Measurements from ENCODE around the gene DPEP1. TPM values are rescaled to one million over a fixed set of nuclear protein-coding genes. Genes with fewer than 3 reads are reported as not detected.

DPEP1 gene
- total RNA-seq, 2 donors from 2014 or later, result 0.42 to 2.7 TPM

DNA sequence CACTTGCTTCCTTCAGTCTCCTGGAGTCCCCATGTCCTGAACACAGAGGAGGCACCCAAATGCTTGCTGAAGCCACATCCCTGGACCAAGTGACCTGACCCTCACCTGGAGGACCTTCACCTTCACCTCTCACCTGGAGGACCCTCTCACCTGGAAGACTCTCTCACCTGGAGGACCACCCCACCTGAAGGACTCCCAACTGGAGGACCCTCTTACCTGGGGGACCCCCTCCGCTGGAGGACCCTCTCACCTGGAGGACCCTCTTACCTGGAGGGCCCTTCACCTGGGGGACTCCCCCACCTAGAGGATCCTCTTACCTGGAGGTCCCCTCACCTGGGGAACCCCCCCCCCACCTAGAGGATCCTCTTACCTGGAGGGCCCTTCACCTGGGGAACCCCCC lies 72.5 kb downstream of the DPEP1 start:
- H3K36me3 ChIP-seq, result no peaks in the 10 kb centered on the region
- H3K27me3 ChIP-seq, result no peaks in the 10 kb centered on the region
- H3K9me3 ChIP-seq, result no peaks in the 10 kb centered on the region
- peaks cover 11% of the 10 kb centered on the region for H3K4me1 ChIP-seq
- DNase-seq, result no peak
- no peak overlapping the region for H3K9ac ChIP-seq (ENCODE audit: low read depth in 2 of 2, low read length in 2 of 2)
- H3K27ac ChIP-seq, result no peak overlapping the region
- TF ChIP-seq, protein P1, sequence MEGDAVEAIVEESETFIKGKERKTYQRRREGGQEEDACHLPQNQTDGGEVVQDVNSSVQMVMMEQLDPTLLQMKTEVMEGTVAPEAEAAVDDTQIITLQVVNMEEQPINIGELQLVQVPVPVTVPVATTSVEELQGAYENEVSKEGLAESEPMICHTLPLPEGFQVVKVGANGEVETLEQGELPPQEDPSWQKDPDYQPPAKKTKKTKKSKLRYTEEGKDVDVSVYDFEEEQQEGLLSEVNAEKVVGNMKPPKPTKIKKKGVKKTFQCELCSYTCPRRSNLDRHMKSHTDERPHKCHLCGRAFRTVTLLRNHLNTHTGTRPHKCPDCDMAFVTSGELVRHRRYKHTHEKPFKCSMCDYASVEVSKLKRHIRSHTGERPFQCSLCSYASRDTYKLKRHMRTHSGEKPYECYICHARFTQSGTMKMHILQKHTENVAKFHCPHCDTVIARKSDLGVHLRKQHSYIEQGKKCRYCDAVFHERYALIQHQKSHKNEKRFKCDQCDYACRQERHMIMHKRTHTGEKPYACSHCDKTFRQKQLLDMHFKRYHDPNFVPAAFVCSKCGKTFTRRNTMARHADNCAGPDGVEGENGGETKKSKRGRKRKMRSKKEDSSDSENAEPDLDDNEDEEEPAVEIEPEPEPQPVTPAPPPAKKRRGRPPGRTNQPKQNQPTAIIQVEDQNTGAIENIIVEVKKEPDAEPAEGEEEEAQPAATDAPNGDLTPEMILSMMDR (IDR thresholded peaks at IDR 0.05), result no peak
- intact Hi-C loops (cut with DNase I), result no loop called here
- no peak overlapping the region for H3K4me3 ChIP-seq

DNA sequence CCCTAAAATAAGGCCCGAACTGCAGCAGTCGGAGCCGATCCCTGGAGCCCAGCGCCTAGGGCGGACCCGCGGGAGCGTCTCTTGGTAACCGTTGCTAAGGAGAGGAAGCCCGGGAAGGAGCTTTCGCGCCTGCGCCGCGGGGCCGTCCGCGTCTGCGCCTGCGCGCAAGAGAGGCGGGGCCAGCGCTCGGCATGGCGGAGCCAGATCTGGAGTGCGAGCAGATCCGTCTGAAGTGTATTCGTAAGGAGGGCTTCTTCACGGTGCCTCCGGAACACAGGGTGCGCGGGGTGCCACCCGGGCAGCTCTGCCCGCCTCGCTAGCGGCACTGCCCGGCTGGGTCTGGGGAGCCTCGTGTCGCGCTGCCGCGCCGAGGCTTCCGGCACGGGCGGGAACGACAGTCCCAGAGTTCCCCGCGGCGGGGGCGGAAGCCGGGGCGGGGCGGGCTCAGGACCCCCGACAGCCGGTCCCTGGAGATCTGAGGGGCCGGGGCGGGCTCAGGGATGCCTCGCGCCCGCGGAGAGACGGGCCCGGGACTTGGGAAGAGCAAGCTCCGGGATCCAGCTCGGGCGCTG lies 73.2 kb downstream of the DPEP1 start, which contains the start of gene CDK10:
CDK10 (plus strand) TSS at position 170 of the 572 bp plus-strand sequence; CDS start at position 192, 22 bp downstream.
- no peaks in the 10 kb centered on the region for H3K27me3 ChIP-seq
- TF ChIP-seq, protein P1 (IDR thresholded peaks at IDR 0.05), result no peak
- peak within 1 kb of the TSS; percentile 83 to 85 for H3K9ac ChIP-seq (ENCODE audit: low read depth in 2 of 2, low read length in 2 of 2)
- peak within 1 kb of the TSS; percentile 95 for H3K4me3 ChIP-seq
- intact Hi-C loops (cut with DNase I), result no loop called here
- peaks cover 11% of the 10 kb centered on the region for H3K4me1 ChIP-seq
- no peaks in the 10 kb centered on the region for H3K9me3 ChIP-seq
- H3K36me3 ChIP-seq, result peaks cover 5% of the 10 kb centered on the region
- H3K27ac ChIP-seq, result peak within 1 kb of the TSS; percentile 90
- DNase-seq, result peak; percentile 94

DNA sequence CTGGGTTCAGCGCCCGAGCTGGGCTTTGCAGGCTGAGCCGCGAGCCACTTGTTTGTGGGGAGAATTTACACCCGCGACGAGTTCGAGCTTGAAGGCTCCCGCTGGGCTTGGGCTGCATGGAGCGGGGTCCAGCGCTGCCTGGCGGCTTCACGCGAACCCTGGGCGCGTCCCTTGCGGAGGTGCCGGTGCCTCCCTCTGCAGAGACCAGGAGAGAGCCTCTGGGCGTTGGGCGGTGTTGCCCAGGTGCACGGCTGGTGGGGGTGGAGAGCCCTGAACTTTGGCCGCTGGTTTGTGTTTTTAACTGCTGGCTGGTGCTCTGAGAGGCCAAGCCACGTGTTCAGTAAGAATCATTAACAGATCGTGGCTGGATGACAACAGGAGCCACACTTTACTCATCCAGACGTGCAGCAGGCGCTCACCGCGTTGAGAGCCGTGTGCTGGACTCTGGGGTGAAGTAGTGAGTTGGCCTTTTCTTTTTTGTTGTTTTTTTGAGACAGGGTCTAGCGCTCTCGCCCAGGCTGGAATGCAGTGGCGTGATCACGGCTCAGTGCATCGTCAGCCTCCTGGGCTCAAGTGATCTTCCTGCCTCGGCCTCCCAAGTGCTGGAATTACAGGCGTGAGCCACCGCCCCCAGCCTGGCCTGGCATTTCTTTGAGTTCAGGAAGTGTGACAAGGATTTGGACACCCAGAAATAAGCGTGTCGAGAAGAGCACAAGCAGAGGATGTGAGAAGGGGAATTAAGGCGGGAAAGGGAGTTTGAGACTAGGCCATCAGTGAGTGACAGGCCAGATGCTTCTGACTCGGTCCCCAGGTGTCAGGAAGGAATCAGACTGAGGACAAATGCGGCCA lies 73.9 kb downstream of the DPEP1 start:
- H3K27me3 ChIP-seq, result no peaks in the 10 kb centered on the region
- H3K4me1 ChIP-seq, result peaks cover 11% of the 10 kb centered on the region
- H3K27ac ChIP-seq, result peak overlapping the region; percentile 90
- no peaks in the 10 kb centered on the region for H3K9me3 ChIP-seq
- H3K36me3 ChIP-seq, result peaks cover 11% of the 10 kb centered on the region
- TF ChIP-seq, protein P1 (IDR thresholded peaks at IDR 0.05), result no peak
- peak overlapping the region; percentile 95 for H3K4me3 ChIP-seq
- DNase-seq, result peak; percentile 93
- intact Hi-C loops (cut with DNase I), result no loop called here
- H3K9ac ChIP-seq (ENCODE audit: low read depth in 2 of 2, low read length in 2 of 2), result peak overlapping the region; percentile 83 to 85

Other genes starting within 250 kb of the DPEP1 start
- gene ANKRD11, start 123.1 kb upstream of the DPEP1 start, total RNA-seq, result 100 to 1,000 TPM in 1 of 2 donors, 10 to 100 TPM in 1; 69.4 to 129 TPM
- 100 to 1,000 TPM in 1 of 2 donors, 10 to 100 TPM in 1; 85.6 to 105 TPM for gene SPG7, start 105.2 kb upstream of the DPEP1 start, total RNA-seq
- gene RPL13, start 53.0 kb upstream of the DPEP1 start, total RNA-seq, result 1,000 to 10,000 TPM; 1,855 to 2,011 TPM
- gene CPNE7, start 37.9 kb upstream of the DPEP1 start, total RNA-seq, result 1 to 10 TPM in 1 of 2 donors, under 1 TPM in 1; 0.19 to 1.6 TPM
- gene CHMP1A, start 44.1 kb downstream of the DPEP1 start, total RNA-seq, result 100 to 1,000 TPM; 118 to 176 TPM
- 10 to 100 TPM in 1 of 2 donors, 1 to 10 TPM in 1; 4.7 to 10.0 TPM for gene SPATA33, start 44.2 kb downstream of the DPEP1 start, total RNA-seq
- 100 to 1,000 TPM in 1 of 2 donors, 10 to 100 TPM in 1; 72.2 to 136 TPM for gene CDK10, start 73.0 kb downstream of the DPEP1 start, total RNA-seq
- 10 to 100 TPM; 17.8 to 18.4 TPM for gene SPATA2L, start 88.1 kb downstream of the DPEP1 start, total RNA-seq
- gene VPS9D1, start 107.3 kb downstream of the DPEP1 start, total RNA-seq, result 10 to 100 TPM; 11.9 to 12.7 TPM
- 10 to 100 TPM; 19.2 to 30.6 TPM for gene ZNF276, start 107.9 kb downstream of the DPEP1 start, total RNA-seq
- 10 to 100 TPM; 17.8 to 91.5 TPM for gene FANCA, start 203.0 kb downstream of the DPEP1 start, total RNA-seq
- 10 to 100 TPM; 51.7 to 80.5 TPM for gene SPIRE2, start 214.8 kb downstream of the DPEP1 start, total RNA-seq